Keratinocyte (primary cell): ENCODE measurements around the gene TTC13. TPM values are rescaled to one million over a fixed set of nuclear protein-coding genes. Genes with fewer than 3 reads are reported as not detected.

ENCODE experiments used
- DNase-seq: peaks from one replicate; pipeline ENCODE4 v3.0.0-alpha.2; 2011; ENCODE audit warnings: low read depth, missing footprints, low spot score
- FAIRE-seq: peaks from 2 replicates; lab custom pipeline; 2011; peaks lifted over from hg19 to GRCh38; lab: Jason Lieb, UNC
- H2AFZ ChIP-seq: 2 replicates; pipeline ENCODE4 v1.6.0; 2012; ENCODE audit warnings: low read length, control low read depth, inconsistent platforms; ENCODE audit not compliant: control insufficient read depth
- H3K27ac ChIP-seq: 2 replicates; pipeline ENCODE4 v1.5.1; 2011; ENCODE audit warnings: low read length; ENCODE audit not compliant: control insufficient read depth, insufficient read depth
- H3K27me3 ChIP-seq: 3 replicates; pipeline ENCODE4 v1.6.0; 2011; ENCODE audit warnings: low read length; ENCODE audit not compliant: control insufficient read depth, insufficient read depth; ENCODE audit errors: extremely low read depth
- H3K36me3 ChIP-seq, 2 experiments: 2 replicates in 1 of 2; 3 replicates in 1 of 2; pipeline ENCODE4 v1.5.1; 2011; ENCODE audit warnings: low read length in 2 of 2, mild to moderate bottlenecking in 1 of 2; ENCODE audit not compliant: control insufficient read depth in 2 of 2, insufficient read depth in 2 of 2; ENCODE audit errors: extremely low read depth in 1 of 2
- H3K4me1 ChIP-seq: 3 replicates; pipeline ENCODE4 v1.5.1; 2011; ENCODE audit warnings: low read length; ENCODE audit not compliant: control insufficient read depth, insufficient read depth; ENCODE audit errors: extremely low read depth
- H3K4me2 ChIP-seq: 3 replicates; pipeline ENCODE4 v1.6.0; 2011; ENCODE audit warnings: low read depth, low read length; ENCODE audit not compliant: control insufficient read depth, insufficient read depth; ENCODE audit errors: extremely low read depth
- H3K4me3 ChIP-seq, 3 experiments: fragments of 200-600 bp in 1 of 3; sonication (generic) in 1 of 3; 2 replicates in 2 of 3; 3 replicates in 1 of 3; pipeline ENCODE4 v1.5.1; 2011 to 2016; ENCODE audit warnings: low read length in 3 of 3, mild to moderate bottlenecking in 3 of 3, control low read depth in 2 of 3, inconsistent platforms in 1 of 3, low read depth in 1 of 3, mixed read lengths in 1 of 3, mixed run types in 1 of 3, moderate library complexity in 1 of 3; ENCODE audit not compliant: control insufficient read depth in 2 of 3, insufficient read depth in 2 of 3; ENCODE audit errors: extremely low read depth in 1 of 3
- H3K79me2 ChIP-seq: 2 replicates; pipeline ENCODE4 v1.6.0; 2012; ENCODE audit warnings: low read length; ENCODE audit not compliant: control insufficient read depth, insufficient read depth
- H3K9ac ChIP-seq: 3 replicates; pipeline ENCODE4 v1.6.0; 2011; ENCODE audit warnings: low read length; ENCODE audit not compliant: control insufficient read depth, insufficient read depth; ENCODE audit errors: extremely low read depth
- H3K9me1 ChIP-seq: 3 replicates; pipeline ENCODE4 v1.6.0; 2011; ENCODE audit warnings: low read length; ENCODE audit not compliant: control insufficient read depth, insufficient read depth; ENCODE audit errors: extremely low read depth
- H3K9me3 ChIP-seq: 2 replicates; pipeline ENCODE4 v1.5.1; 2012; ENCODE audit warnings: low read depth, low read length; ENCODE audit not compliant: control insufficient read depth
- H4K20me1 ChIP-seq: 3 replicates; pipeline ENCODE4 v1.6.0; 2011; ENCODE audit warnings: low read length; ENCODE audit not compliant: control insufficient read depth, insufficient read depth; ENCODE audit errors: extremely low read depth
- EZH2 ChIP-seq: IDR thresholded peaks from one replicate; pipeline ENCODE4 v1.6.1; 2012; ENCODE audit warnings: inconsistent platforms, mild to moderate bottlenecking, low read length, moderate library complexity
- dilution Hi-C: fragments of 300-500 bp; cut with MboI; formaldehyde crosslinking; loops from one replicate; pipeline ENCODE4 v1.7.0; 2020; ENCODE audit warnings: low sequenced_read_pairs; ENCODE audit not compliant: extremely low pct_ligation_motif_present
- polyA plus RNA-seq, 5 experiments: library from polyadenylated mRNA; depleted of rRNA in 3 of 5; stranded (reverse) in 3 of 5; stranded (forward) in 1 of 5; unstranded in 1 of 5; fragments of >200 nt; gene quantifications; 1 replicate in 1 of 5; 2 replicates in 3 of 5; 3 replicates in 1 of 5; pipeline versions ENCODE4 v1.2.1 to v1.2.3, GENCODE V29; 2011 to 2012; ENCODE audit warnings: missing spikeins in 2 of 5, low read depth in 1 of 5, low replicate concordance in 1 of 5
- TF ChIP-seq, protein P1 (sequence below), 3 experiments: IDR thresholded peaks in 1 of 3; conservative IDR thresholded peaks in 1 of 3; optimal IDR thresholded peaks in 1 of 3; 2 replicates in 2 of 3; 3 replicates in 1 of 3; pipeline versions ENCODE3 to v1.5.1; 2011; ENCODE audit warnings: low read length in 3 of 3, mild to moderate bottlenecking in 3 of 3, moderate library complexity in 2 of 3, control low read depth in 1 of 3, inconsistent platforms in 1 of 3; ENCODE audit not compliant: insufficient read depth in 2 of 3; ENCODE audit errors: extremely low read depth in 1 of 3

The TTC13 gene
- polyA plus RNA-seq, 1 donor (not counting 4 experiments of a cell fraction or from before 2014, with no cell fraction given), result 8.3 TPM

DNA sequence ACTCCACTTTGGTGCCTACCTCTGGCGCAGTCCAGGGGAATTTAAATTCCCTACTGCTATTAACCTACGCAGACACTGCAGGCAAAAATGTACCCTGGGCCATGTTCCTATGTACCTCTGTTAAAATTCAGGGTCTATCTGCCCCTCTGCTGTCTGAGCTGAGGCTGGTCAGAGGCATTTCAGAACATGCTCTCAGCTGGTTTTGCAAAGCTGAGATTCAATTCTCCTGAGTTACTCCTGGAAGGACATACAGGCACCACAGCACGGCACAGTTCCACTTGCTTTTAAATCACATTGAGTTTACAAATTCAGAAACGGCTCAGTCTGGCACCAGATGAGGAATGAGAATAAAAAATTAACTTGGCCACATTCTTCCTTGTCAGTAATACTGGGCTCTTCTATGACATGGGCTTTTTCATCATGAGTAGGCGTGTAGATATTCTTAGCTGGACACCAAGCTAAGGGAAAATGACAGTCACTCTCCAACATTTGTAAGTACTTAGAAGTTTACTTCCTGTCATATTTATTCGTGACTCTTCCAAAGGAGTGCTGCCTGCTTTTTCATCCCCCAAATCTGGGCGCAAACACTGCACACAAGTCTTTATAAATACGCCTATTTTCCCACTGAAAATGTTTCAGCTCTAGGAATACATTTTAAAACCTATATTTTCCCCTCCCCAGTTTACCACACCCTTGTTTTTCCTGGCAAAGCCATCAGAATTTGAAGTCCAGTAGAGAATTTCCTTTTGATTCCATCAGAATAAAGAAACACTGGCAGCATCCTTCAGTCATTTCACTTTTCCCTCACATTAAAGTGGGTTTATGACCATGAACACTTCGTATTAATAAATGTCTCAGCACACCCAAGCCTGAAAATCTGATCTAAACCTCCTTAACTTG is 112.2 kb downstream of the TTC13 start:
- Histone ChIP-seq H3K27me3 (no peaks in the 10 kb centered on the region), H3K9me1 (no peaks in the 10 kb centered on the region), H3K4me1 (peaks cover 9% of the 10 kb centered on the region), H4K20me1 (no peaks in the 10 kb centered on the region), H3K9ac (no peak overlapping the region), H3K79me2 (no peaks in the 10 kb centered on the region), H2AFZ (no peak overlapping the region), H3K27ac (no peak overlapping the region), H3K4me2 (peak overlapping the region; percentile 89), H3K36me3 (no peaks in the 10 kb centered on the region), H3K9me3 (no peaks in the 10 kb centered on the region), H3K4me3 (no peak overlapping the region)
- no peak for FAIRE-seq
- dilution Hi-C loops, result no loop called here
- TF ChIP-seq EZH2, result no peak
- TF ChIP-seq, protein P1, sequence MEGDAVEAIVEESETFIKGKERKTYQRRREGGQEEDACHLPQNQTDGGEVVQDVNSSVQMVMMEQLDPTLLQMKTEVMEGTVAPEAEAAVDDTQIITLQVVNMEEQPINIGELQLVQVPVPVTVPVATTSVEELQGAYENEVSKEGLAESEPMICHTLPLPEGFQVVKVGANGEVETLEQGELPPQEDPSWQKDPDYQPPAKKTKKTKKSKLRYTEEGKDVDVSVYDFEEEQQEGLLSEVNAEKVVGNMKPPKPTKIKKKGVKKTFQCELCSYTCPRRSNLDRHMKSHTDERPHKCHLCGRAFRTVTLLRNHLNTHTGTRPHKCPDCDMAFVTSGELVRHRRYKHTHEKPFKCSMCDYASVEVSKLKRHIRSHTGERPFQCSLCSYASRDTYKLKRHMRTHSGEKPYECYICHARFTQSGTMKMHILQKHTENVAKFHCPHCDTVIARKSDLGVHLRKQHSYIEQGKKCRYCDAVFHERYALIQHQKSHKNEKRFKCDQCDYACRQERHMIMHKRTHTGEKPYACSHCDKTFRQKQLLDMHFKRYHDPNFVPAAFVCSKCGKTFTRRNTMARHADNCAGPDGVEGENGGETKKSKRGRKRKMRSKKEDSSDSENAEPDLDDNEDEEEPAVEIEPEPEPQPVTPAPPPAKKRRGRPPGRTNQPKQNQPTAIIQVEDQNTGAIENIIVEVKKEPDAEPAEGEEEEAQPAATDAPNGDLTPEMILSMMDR (optimal IDR thresholded peaks at IDR 0.05 in 1 of 3, IDR thresholded peaks at IDR 0.05 in 1 of 3, conservative IDR thresholded peaks at IDR 0.05 in 1 of 3; ENCODE audit: extremely low read depth in 1 of 3, insufficient read depth in 2 of 3, low read length in 3 of 3), result no peak
- DNase-seq, result no peak

DNA sequence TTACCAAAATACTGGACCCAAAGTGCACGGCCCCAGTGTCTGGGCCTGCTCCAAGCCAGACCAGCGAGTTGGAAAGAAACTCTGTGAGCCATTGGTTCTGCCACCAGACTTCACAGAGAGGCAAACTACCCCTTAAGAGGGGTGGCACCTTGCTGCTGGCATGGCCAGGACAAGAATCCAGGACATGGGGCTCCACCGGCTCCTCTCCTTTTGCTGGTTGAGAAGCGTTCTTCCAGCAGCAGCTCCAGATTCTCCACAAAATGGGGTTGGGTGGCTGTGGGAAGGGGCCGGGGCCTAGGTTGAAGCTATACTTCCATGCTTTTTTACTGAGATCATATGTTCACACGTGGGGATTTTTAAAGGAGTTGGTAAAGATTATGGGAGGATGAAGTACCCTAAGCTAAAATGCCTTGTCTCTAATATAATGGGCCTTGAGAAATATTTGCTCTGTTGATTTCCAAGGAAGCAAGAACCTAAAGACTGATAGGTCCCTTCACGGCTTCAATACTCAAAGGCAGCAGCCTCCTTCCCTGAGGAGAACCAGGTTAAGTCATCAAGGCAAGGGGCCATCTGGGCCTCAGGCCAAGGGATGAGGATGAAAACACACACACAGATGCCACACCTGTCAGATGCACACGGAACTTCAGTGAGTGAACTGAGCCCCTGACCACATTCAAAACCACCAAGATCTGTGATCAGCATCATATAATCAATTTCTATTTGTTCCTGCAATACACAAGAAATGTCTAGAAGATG is 113.4 kb downstream of the TTC13 start:
- Histone ChIP-seq H4K20me1 (no peaks in the 10 kb centered on the region), H3K9me3 (no peaks in the 10 kb centered on the region), H3K36me3 (no peaks in the 10 kb centered on the region), H3K9me1 (no peaks in the 10 kb centered on the region), H3K4me3 (no peak overlapping the region), H3K27ac (no peak overlapping the region), H3K4me2 (no peak overlapping the region), H3K9ac (no peak overlapping the region), H2AFZ (no peak overlapping the region), H3K4me1 (peaks cover 9% of the 10 kb centered on the region), H3K27me3 (no peaks in the 10 kb centered on the region), H3K79me2 (no peaks in the 10 kb centered on the region)
- TF ChIP-seq, protein P1 (optimal IDR thresholded peaks at IDR 0.05 in 1 of 3, IDR thresholded peaks at IDR 0.05 in 1 of 3, conservative IDR thresholded peaks at IDR 0.05 in 1 of 3; ENCODE audit: extremely low read depth in 1 of 3, insufficient read depth in 2 of 3, low read length in 3 of 3), result no peak
- no peak for TF ChIP-seq EZH2
- dilution Hi-C loops, result no loop called here
- no peak for DNase-seq
- FAIRE-seq, result no peak
